ENCODE measurements around the gene FBN2. TPM values are rescaled to one million over a fixed set of nuclear protein-coding genes. Genes with fewer than 3 reads are reported as not detected.

The FBN2 gene
- total and polyA plus RNA-seq, 2 of the 4 experiments (the other 2 are of a cell fraction) = 26.7 to 69.0 TPM

DNA sequence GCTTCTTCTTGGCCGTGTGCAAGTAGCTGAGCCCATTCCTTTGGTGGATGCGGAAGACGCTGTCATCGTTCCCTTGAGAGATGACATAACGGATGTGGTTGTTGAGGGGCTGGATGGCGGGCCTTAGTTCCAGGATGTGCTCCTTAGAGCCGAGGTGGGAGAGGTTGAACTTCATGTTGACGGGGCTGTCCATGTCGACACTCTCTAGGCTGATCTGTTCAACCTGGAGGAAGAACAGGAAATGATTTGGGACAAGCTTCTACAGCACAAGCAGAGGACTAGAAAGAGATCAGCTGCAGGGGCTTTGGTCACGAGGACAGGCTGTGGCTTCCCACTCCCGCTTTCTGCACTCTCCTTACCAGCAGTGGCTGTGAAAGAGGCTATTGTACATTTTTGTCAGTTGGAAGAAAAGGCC lies 278.4 kb downstream of the FBN2 start:
- no peak overlapping the region for H2BK120ac ChIP-seq (ENCODE audit: low read depth, low read length)
- H4K91ac ChIP-seq (ENCODE audit: insufficient read depth, low read depth, low read length) = no peak overlapping the region
- no peak overlapping the region for H3K56ac ChIP-seq (ENCODE audit: extremely low read depth, insufficient read depth, low read length)
- ATAC-seq (ENCODE audit: low read depth) (no peak), DNase-seq (no peak)
- no CpG with 5 or more reads among the region's 11 CpGs for WGBS, 2 experiments (ENCODE audit: extremely low coverage in 2 of 2, insufficient read length in 1 of 2)
- H3K27ac ChIP-seq (ENCODE audit: insufficient read depth, low read length) = no peak overlapping the region
- ChIA-PET CTCF (no interaction called here), POLR2A (ENCODE audit: unreplicated experiment) (no interaction called here)
- no peaks in the 10 kb centered on the region for H4K20me1 ChIP-seq (ENCODE audit: insufficient read depth, low read length)
- no peak overlapping the region for H4K8ac ChIP-seq (ENCODE audit: low read depth in 2 of 2, low read length in 2 of 2)
- H3K36me3 ChIP-seq (ENCODE audit: control insufficient read depth, insufficient read depth, low read length) = peaks cover 31% of the 10 kb centered on the region
- H3K4me2 ChIP-seq (ENCODE audit: low read depth, low read length) = no peak overlapping the region
- no peaks in the 10 kb centered on the region for H3K79me1 ChIP-seq (ENCODE audit: low read depth in 1 of 2, low read length in 2 of 2)
- H3K18ac ChIP-seq (ENCODE audit: low read depth, low read length) = no peak overlapping the region
- no peak overlapping the region for H3K9ac ChIP-seq (ENCODE audit: low read depth, low read length)
- intact Hi-C loops (cut with micrococcal nuclease) (loop anchor here (5.0 kb wide), 1 partner anchor 47 kb away; no protein-coding TSS in a partner anchor), dilution Hi-C loops (cut with HindIII; ENCODE audit: low sequenced_read_pairs, unreplicated experiment) (no loop called here), in situ Hi-C loops (cut with MboI; ENCODE audit: low sequenced_read_pairs) (no loop called here)
- H2BK20ac ChIP-seq (ENCODE audit: low read depth, low read length) = no peak overlapping the region
- H2AK9ac ChIP-seq (replicated peaks; ENCODE audit: low read depth, low read length, poor library complexity) = no peak overlapping the region
- no peak overlapping the region for H2BK5ac ChIP-seq (ENCODE audit: low read depth, low read length, poor library complexity, severe bottlenecking)
- no peak overlapping the region for H2AFZ ChIP-seq (replicated peaks; ENCODE audit: low read length, poor library complexity)
- BruUV-seq (replicated peaks) = no TSS peak
- peaks cover 7% of the 10 kb centered on the region for H3K9me1 ChIP-seq (ENCODE audit: insufficient read depth, low read length)
- H3K27me3 ChIP-seq (ENCODE audit: control insufficient read depth, insufficient read depth, low read length) = no peaks in the 10 kb centered on the region
- no peak overlapping the region for H3K14ac ChIP-seq (replicated peaks; ENCODE audit: low read depth, low read length)
- no peak overlapping the region for H3K23ac ChIP-seq (ENCODE audit: low read depth, low read length)
- H3K4ac ChIP-seq (ENCODE audit: low read depth, low read length) = no peak overlapping the region
- no peak for TF ChIP-seq RCOR1 (IDR thresholded peaks at IDR 0.05; ENCODE audit: insufficient replicate concordance, low read length)
- TF ChIP-seq SMC3 (IDR thresholded peaks at IDR 0.05; ENCODE audit: low read depth, low read length) = no peak
- no peak for TF ChIP-seq NFE2L2 (IDR thresholded peaks at IDR 0.05; ENCODE audit: low read depth, low read length)
- no peak overlapping the region for H4K5ac ChIP-seq (ENCODE audit: low read depth, low read length)
- no peak overlapping the region for H2BK15ac ChIP-seq (ENCODE audit: low read depth, low read length)
- H3K4me1 ChIP-seq (ENCODE audit: control insufficient read depth, insufficient read depth, low read length) = peaks cover 2% of the 10 kb centered on the region; the same call in 1 of the 2 replicates
- peaks cover 1% of the 10 kb centered on the region; the same call in 1 of the 2 replicates for H3K9me3 ChIP-seq (ENCODE audit: control insufficient read depth, insufficient read depth, low read length)
- no peak overlapping the region for H2AK5ac ChIP-seq (ENCODE audit: low read depth, low read length)
- H3K4me3 ChIP-seq (ENCODE audit: insufficient read depth, low read depth, low read length) = no peak overlapping the region
